ENCODE measurements around the gene UPP2.

DNA sequence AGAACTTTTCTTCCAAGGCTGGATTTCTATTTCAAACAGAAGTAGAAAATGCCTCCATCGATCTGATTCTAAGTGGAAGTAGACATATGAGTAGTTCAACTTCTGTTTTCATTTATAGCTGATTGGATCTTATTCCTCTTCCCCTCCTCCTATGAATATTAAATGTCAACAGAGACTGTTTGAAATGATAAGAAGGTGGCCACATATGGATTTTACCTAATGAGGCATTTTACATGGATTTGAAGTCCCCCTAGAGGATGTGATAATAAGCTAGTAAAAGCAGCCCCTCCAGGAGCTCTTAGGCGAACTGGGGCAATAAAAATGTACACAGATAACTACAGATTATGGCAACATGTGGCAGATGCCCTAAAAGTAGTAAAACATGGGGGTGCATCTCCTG is 71.0 kb downstream of the UPP2 start:
- no peak for TF ChIP-seq POLR2A (IDR thresholded peaks at IDR 0.05)
- TF ChIP-seq, protein P1, sequence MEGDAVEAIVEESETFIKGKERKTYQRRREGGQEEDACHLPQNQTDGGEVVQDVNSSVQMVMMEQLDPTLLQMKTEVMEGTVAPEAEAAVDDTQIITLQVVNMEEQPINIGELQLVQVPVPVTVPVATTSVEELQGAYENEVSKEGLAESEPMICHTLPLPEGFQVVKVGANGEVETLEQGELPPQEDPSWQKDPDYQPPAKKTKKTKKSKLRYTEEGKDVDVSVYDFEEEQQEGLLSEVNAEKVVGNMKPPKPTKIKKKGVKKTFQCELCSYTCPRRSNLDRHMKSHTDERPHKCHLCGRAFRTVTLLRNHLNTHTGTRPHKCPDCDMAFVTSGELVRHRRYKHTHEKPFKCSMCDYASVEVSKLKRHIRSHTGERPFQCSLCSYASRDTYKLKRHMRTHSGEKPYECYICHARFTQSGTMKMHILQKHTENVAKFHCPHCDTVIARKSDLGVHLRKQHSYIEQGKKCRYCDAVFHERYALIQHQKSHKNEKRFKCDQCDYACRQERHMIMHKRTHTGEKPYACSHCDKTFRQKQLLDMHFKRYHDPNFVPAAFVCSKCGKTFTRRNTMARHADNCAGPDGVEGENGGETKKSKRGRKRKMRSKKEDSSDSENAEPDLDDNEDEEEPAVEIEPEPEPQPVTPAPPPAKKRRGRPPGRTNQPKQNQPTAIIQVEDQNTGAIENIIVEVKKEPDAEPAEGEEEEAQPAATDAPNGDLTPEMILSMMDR (IDR thresholded peaks at IDR 0.05), result no peak

All from uterus (tissue), 2 donors.